Activated T-helper 1 cell treated with anti-CD3 and anti-CD28 coated beads, Interleukin-12 subunit alpha, Interleukin-12 subunit beta, Interleukin-2, Interleukin-4 antibody, amounts not matched to agents 30 ng/mL and 10 ng/mL and 1 ng/mL, durations not matched to agents 14 hours and 24 hours and 36 hours (primary cell): ENCODE data around the gene KISS1R. TPM values are rescaled to one million over a fixed set of nuclear protein-coding genes. Genes with fewer than 3 reads are reported as not detected.

ENCODE experiments used
- DNase-seq: peaks from one replicate; pipeline ENCODE4 v3.0.0; 2021; ENCODE audit warnings: low spot score
- H3K27ac Mint-ChIP-seq: one replicate; pipeline ENCODE4 v1.8.0; 2021; ENCODE audit warnings: mild to moderate bottlenecking, mixed read lengths
- H3K27me3 Mint-ChIP-seq: one replicate; pipeline ENCODE4 v1.8.0; 2022; ENCODE audit warnings: mild to moderate bottlenecking, moderate library complexity, mixed read lengths; ENCODE audit not compliant: insufficient read depth
- H3K36me3 Mint-ChIP-seq: one replicate; pipeline ENCODE4 v1.8.0; 2021; ENCODE audit warnings: low read depth, mixed read lengths
- H3K4me1 Mint-ChIP-seq: one replicate; pipeline ENCODE4 v1.8.0; 2021; ENCODE audit warnings: low read depth, mixed read lengths
- H3K4me3 Mint-ChIP-seq: one replicate; pipeline ENCODE4 v1.8.0; 2021; ENCODE audit warnings: mild to moderate bottlenecking, moderate library complexity, mixed read lengths
- H3K9me3 Mint-ChIP-seq: one replicate; pipeline ENCODE4 v1.8.0; 2021; ENCODE audit warnings: mixed read lengths
- intact Hi-C: fragments of 100-400 bp; cut with micrococcal nuclease; formaldehyde crosslinking; loops from one replicate; pipeline ENCODE4 v1.15.1; 2024
- total RNA-seq: library from RNA; stranded (reverse); gene quantifications from 2 replicates; pipeline ENCODE4 v1.2.3, GENCODE V29; 2022

The KISS1R gene
- total RNA-seq: 6.8 and 8.9 TPM in 2 replicates

- H3K36me3 Mint-ChIP-seq: no peaks in the 10 kb centered on the region
- H3K27ac Mint-ChIP-seq: no peak within 1 kb of the TSS
- H3K9me3 Mint-ChIP-seq: no peaks in the 10 kb centered on the region
- peak within 1 kb of the TSS; percentile 76 for H3K4me3 Mint-ChIP-seq
- H3K27me3 Mint-ChIP-seq: peaks cover 4% of the 10 kb centered on the region
- H3K4me1 Mint-ChIP-seq: peaks cover 16% of the 10 kb centered on the region
- DNase-seq: no peak
- intact Hi-C loops: no loop called here
These were observed at the start of gene KISS1R for GRCh38 chr19:917323-918151. Gene KISS1R (plus strand): TSS chr19:917333. CDS start chr19:917503, 170 bp downstream.

- Mint-ChIP-seq H3K27me3 (no peaks in the 10 kb centered on the region), H3K27ac (no peak overlapping the region), H3K4me3 (no peak overlapping the region), H3K36me3 (peaks cover 10% of the 10 kb centered on the region), H3K9me3 (no peaks in the 10 kb centered on the region), H3K4me1 (peaks cover 7% of the 10 kb centered on the region)
- no peak for DNase-seq
- intact Hi-C loops: no loop called here
These were observed 49.2 kb upstream of the KISS1R start for GRCh38 chr19:867855-868457.

GRCh38 chr19:868458-869244 lies 48.5 kb upstream of the KISS1R start:
- Mint-ChIP-seq H3K4me1 (peaks cover 2% of the 10 kb centered on the region), H3K27ac (no peak overlapping the region), H3K9me3 (no peaks in the 10 kb centered on the region), H3K4me3 (no peak overlapping the region), H3K27me3 (no peaks in the 10 kb centered on the region), H3K36me3 (peaks cover 10% of the 10 kb centered on the region)
- intact Hi-C loops: no loop called here
- DNase-seq: no peak

- Mint-ChIP-seq H3K4me3 (no peak overlapping the region), H3K4me1 (no peaks in the 10 kb centered on the region), H3K27ac (no peak overlapping the region), H3K9me3 (no peaks in the 10 kb centered on the region), H3K36me3 (peaks cover 10% of the 10 kb centered on the region), H3K27me3 (no peaks in the 10 kb centered on the region)
- intact Hi-C loops: no loop called here
- no peak for DNase-seq
These were observed 47.6 kb upstream of the KISS1R start for GRCh38 chr19:869245-870177.

- intact Hi-C loops: no loop called here
- Mint-ChIP-seq H3K36me3 (peaks cover 10% of the 10 kb centered on the region), H3K27me3 (no peaks in the 10 kb centered on the region), H3K4me3 (no peak overlapping the region), H3K4me1 (no peaks in the 10 kb centered on the region), H3K27ac (peak overlapping the region; percentile 8), H3K9me3 (no peaks in the 10 kb centered on the region)
- no peak for DNase-seq
These were observed 46.8 kb upstream of the KISS1R start for GRCh38 chr19:870314-870713.

- Mint-ChIP-seq H3K36me3 (peaks cover 10% of the 10 kb centered on the region), H3K4me3 (no peak overlapping the region), H3K4me1 (no peaks in the 10 kb centered on the region), H3K9me3 (no peaks in the 10 kb centered on the region), H3K27me3 (no peaks in the 10 kb centered on the region), H3K27ac (no peak overlapping the region)
- intact Hi-C loops: no loop called here
- no peak for DNase-seq
These were observed 46.2 kb upstream of the KISS1R start for GRCh38 chr19:870963-871401.

- no peaks in the 10 kb centered on the region for H3K4me1 Mint-ChIP-seq
- DNase-seq: no peak
- peak overlapping the region; percentile 68 for H3K27ac Mint-ChIP-seq
- peaks cover 10% of the 10 kb centered on the region for H3K36me3 Mint-ChIP-seq
- no peaks in the 10 kb centered on the region for H3K9me3 Mint-ChIP-seq
- no peaks in the 10 kb centered on the region for H3K27me3 Mint-ChIP-seq
- intact Hi-C loops: loop anchor here (1.0 kb wide), 3 partner anchors 9 to 192 kb away; partner anchors contain the start of genes MED16 and RNU6-9
- peak overlapping the region; percentile 30 for H3K4me3 Mint-ChIP-seq
These were observed 45.5 kb upstream of the KISS1R start for GRCh38 chr19:871446-872265.

GRCh38 chr19:872266-872951 lies 44.7 kb upstream of the KISS1R start:
- intact Hi-C loops: loop anchor here (1.0 kb wide), 3 partner anchors 10 to 191 kb away; partner anchors contain the start of genes MED16 and RNU6-9
- H3K27ac Mint-ChIP-seq: peak overlapping the region; percentile 68
- no peaks in the 10 kb centered on the region for H3K9me3 Mint-ChIP-seq
- H3K4me1 Mint-ChIP-seq: no peaks in the 10 kb centered on the region
- peak; percentile 84 for DNase-seq
- H3K36me3 Mint-ChIP-seq: peaks cover 9% of the 10 kb centered on the region
- H3K4me3 Mint-ChIP-seq: peak overlapping the region; percentile 69
- no peaks in the 10 kb centered on the region for H3K27me3 Mint-ChIP-seq

GRCh38 chr19:873084-873483 lies 44.0 kb upstream of the KISS1R start:
- Mint-ChIP-seq H3K36me3 (peaks cover 6% of the 10 kb centered on the region), H3K27ac (peak overlapping the region; percentile 36), H3K27me3 (no peaks in the 10 kb centered on the region), H3K4me3 (no peak overlapping the region), H3K4me1 (no peaks in the 10 kb centered on the region), H3K9me3 (no peaks in the 10 kb centered on the region)
- peak; percentile 76 for DNase-seq
- intact Hi-C loops: no loop called here

- no peaks in the 10 kb centered on the region for H3K27me3 Mint-ChIP-seq
- intact Hi-C loops: no loop called here
- H3K36me3 Mint-ChIP-seq: peaks cover 6% of the 10 kb centered on the region
- H3K27ac Mint-ChIP-seq: no peak overlapping the region
- no peaks in the 10 kb centered on the region for H3K9me3 Mint-ChIP-seq
- no peak for DNase-seq
- no peaks in the 10 kb centered on the region for H3K4me1 Mint-ChIP-seq
- no peak overlapping the region for H3K4me3 Mint-ChIP-seq
These were observed 43.5 kb upstream of the KISS1R start for GRCh38 chr19:873561-874041.

GRCh38 chr19:875265-875879 lies 41.8 kb upstream of the KISS1R start:
- Mint-ChIP-seq H3K27ac (no peak overlapping the region), H3K27me3 (no peaks in the 10 kb centered on the region), H3K4me3 (no peak overlapping the region), H3K9me3 (no peaks in the 10 kb centered on the region), H3K36me3 (peaks cover 7% of the 10 kb centered on the region), H3K4me1 (no peaks in the 10 kb centered on the region)
- DNase-seq: no peak
- intact Hi-C loops: no loop called here
